Measurements from ENCODE around the gene AFP. TPM values are rescaled to one million over a fixed set of nuclear protein-coding genes. Genes with fewer than 3 reads are reported as not detected.

The AFP gene
- total and polyA plus RNA-seq, 2 of the 8 experiments (the other 6 are each of a cell fraction or from before 2014, with no cell fraction given), result 6.1 to 10.4 TPM

DNA sequence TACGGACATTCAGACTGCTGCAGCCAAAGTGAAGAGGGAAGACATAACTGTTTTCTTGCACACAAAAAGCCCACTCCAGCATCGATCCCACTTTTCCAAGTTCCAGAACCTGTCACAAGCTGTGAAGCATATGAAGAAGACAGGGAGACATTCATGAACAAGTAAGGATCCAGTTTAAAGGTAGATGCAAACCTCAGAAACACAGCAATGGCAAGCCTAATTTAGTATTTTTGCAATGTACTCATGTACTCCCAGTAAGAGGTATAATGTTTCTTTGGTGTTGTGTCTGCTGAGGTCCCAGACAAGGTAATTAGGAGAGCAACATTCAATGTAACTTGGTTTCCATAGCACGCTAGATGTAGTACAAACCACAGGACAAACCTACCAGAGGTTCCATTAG, 4.6 kb downstream of the AFP start:
- 98% methylated on average over 3 of the region's 3 CpGs; no CpG with 5 or more reads in 1 of the 2 experiments for WGBS, 2 experiments (ENCODE audit: extremely low coverage in 1 of 2, insufficient coverage in 1 of 2, insufficient read length in 1 of 2, insufficient replicate concordance in 2 of 2, low coverage in 1 of 2, low lambda C conversion rate in 2 of 2, missing lambda C conversion rate in 1 of 2)
- POLR2A ChIA-PET (ENCODE audit: partially characterized antibody), result no interaction called here
- H2BK12ac ChIP-seq (ENCODE audit: low read depth, low read length), result no peak overlapping the region

More for the DNA sequence above, 4.6 kb downstream of the AFP start:
- no peak overlapping the region for H4K91ac ChIP-seq (replicated peaks; ENCODE audit: insufficient read length, low read length)
- H3K79me1 ChIP-seq (ENCODE audit: low read depth, low read length), result no peaks in the 10 kb centered on the region
- CTCF ChIA-PET (ENCODE audit: partially characterized antibody), result no interaction called here
- TF ChIP-seq ZNF274 (IDR thresholded peaks at IDR 0.05; ENCODE audit: borderline replicate concordance, extremely low read depth, low read length) (no peak), SIN3A (conservative IDR thresholded peaks at IDR 0.05 in 1 of 2, IDR thresholded peaks at IDR 0.05 in 1 of 2; ENCODE audit: low read depth in 1 of 2, low read length in 2 of 2) (no peak), SUZ12 (IDR thresholded peaks at IDR 0.05; ENCODE audit: low read length) (no peak), TCF12 (IDR thresholded peaks at IDR 0.05; ENCODE audit: low read depth, low read length) (no peak), RXRA (IDR thresholded peaks at IDR 0.05; ENCODE audit: insufficient read depth, low read depth, low read length) (no peak)
- no peak overlapping the region for H2BK5ac ChIP-seq (ENCODE audit: low read depth, low read length)
- H2AK5ac ChIP-seq (ENCODE audit: low read depth, low read length), result no peak overlapping the region
- H4K8ac ChIP-seq (ENCODE audit: extremely low read depth, insufficient read depth, low read length), result no peak overlapping the region
- no peak overlapping the region for H3K4me2 ChIP-seq (ENCODE audit: insufficient read depth in 1 of 2, low read depth in 2 of 2, low read length in 2 of 2)
- no peak overlapping the region for H3K14ac ChIP-seq (ENCODE audit: insufficient read length)
- no peak overlapping the region for H3K23ac ChIP-seq (ENCODE audit: insufficient read length)
- H2BK20ac ChIP-seq (ENCODE audit: low read length), result no peak overlapping the region
- peak overlapping the region; percentile 79; the same call in 1 of the 2 replicates for H2AFZ ChIP-seq (ENCODE audit: low read length)
- no peaks in the 10 kb centered on the region for H3K23me2 ChIP-seq (ENCODE audit: low read depth, low read length)
- no peaks in the 10 kb centered on the region for H3K36me3 ChIP-seq (ENCODE audit: control insufficient read depth in 2 of 4, insufficient read depth in 4 of 4, low read length in 3 of 4)
- H3K27ac ChIP-seq (ENCODE audit: low read depth, low read length), result no peak overlapping the region
- DNase-seq (ENCODE audit: low read depth in 1 of 2, low spot score in 2 of 2) (no peak), FAIRE-seq (no peak)
- H3K79me2 ChIP-seq (ENCODE audit: control insufficient read depth in 1 of 2, insufficient read depth in 2 of 2, low read length in 2 of 2), result no peaks in the 10 kb centered on the region
- no peak overlapping the region for H2BK120ac ChIP-seq (replicated peaks; ENCODE audit: low read depth, low read length)
- H3K9ac ChIP-seq (replicated peaks in 1 of 4; ENCODE audit: extremely low read depth in 1 of 4, low read depth in 3 of 4, low read length in 3 of 4), result no peak overlapping the region
- H3K18ac ChIP-seq (ENCODE audit: extremely low read depth, low read length), result no peak overlapping the region
- no peak overlapping the region for H2BK15ac ChIP-seq (ENCODE audit: low read length)
- H3K27me3 ChIP-seq (replicated peaks in 1 of 4; ENCODE audit: control insufficient read depth in 3 of 4, extremely low read depth in 1 of 4, insufficient read depth in 3 of 4, low read length in 3 of 4), result no peaks in the 10 kb centered on the region
- H4K5ac ChIP-seq (ENCODE audit: insufficient read length, low read depth, low read length), result no peak overlapping the region
- H4K20me1 ChIP-seq (replicated peaks in 1 of 2; ENCODE audit: control insufficient read depth in 1 of 2, insufficient read depth in 2 of 2, low read length in 2 of 2), result no peaks in the 10 kb centered on the region
- no peak overlapping the region for H3K4ac ChIP-seq (replicated peaks; ENCODE audit: insufficient read length, low read depth, low read length)
- H3K56ac ChIP-seq (replicated peaks; ENCODE audit: insufficient read length, low read depth, low read length), result no peak overlapping the region
- H3K9me3 ChIP-seq (ENCODE audit: insufficient read depth in 2 of 2, low read depth in 1 of 2, low read length in 1 of 2), result no peaks in the 10 kb centered on the region
- no peaks in the 10 kb centered on the region for H3K4me1 ChIP-seq (replicated peaks in 1 of 4; ENCODE audit: control insufficient read depth in 3 of 4, insufficient read depth in 4 of 4, low read length in 3 of 4)
- no peak overlapping the region for H3K4me3 ChIP-seq (ENCODE audit: extremely low read depth in 1 of 4, insufficient read depth in 2 of 4, low read depth in 3 of 4, low read length in 4 of 4)
